IMR-90 (cell line): Measurements from ENCODE around the gene RSBN1L. TPM values are rescaled to one million over a fixed set of nuclear protein-coding genes. Genes with fewer than 3 reads are reported as not detected.

Source experiments
- ATAC-seq: fragments of 200-7000 bp; cut with Tn5 transposase; 2 replicates; pipeline ENCODE4 v1.9.1; 2020; ENCODE audit warnings: low read depth, mild to moderate bottlenecking, moderate library complexity
- BruUV-seq: library from RNA; stranded (reverse); fragments of 400-500 nt; replicated peaks from 2 replicates; lab custom pipeline; 2021; lab: Mats Ljungman, UMichigan
- CTCF ChIA-PET: fragments of 300-600 bp; formaldehyde crosslinking; extraction: SDS; loops from one replicate; lab custom pipeline; 2021; ENCODE audit warnings: antibody characterized with exemption; lab: Yijun Ruan, JAX
- POLR2A ChIA-PET: fragments of 300-600 bp; sonication (Branson Sonifier 250); formaldehyde crosslinking; loops from one replicate; lab custom pipeline; 2022; ENCODE audit warnings: antibody characterized with exemption; ENCODE audit not compliant: unreplicated experiment; lab: Charles Lee
- DNase-seq: peaks from one replicate; pipeline ENCODE4 v3.0.0; 2013
- H2AFZ ChIP-seq: replicated peaks from 2 replicates; pipeline ENCODE3; 2013; ENCODE audit warnings: low read length, mild to moderate bottlenecking; ENCODE audit not compliant: poor library complexity
- H2AK5ac ChIP-seq: 2 replicates; pipeline ENCODE4 v1.6.1; 2013; ENCODE audit warnings: low read depth, low read length, inconsistent platforms
- H2AK9ac ChIP-seq: replicated peaks from 2 replicates; pipeline ENCODE3; 2013; ENCODE audit warnings: mild to moderate bottlenecking, low read depth, low read length, moderate library complexity; ENCODE audit not compliant: poor library complexity
- H2BK120ac ChIP-seq: 2 replicates; pipeline ENCODE4 v1.6.1; 2013; ENCODE audit warnings: low read depth, low read length, inconsistent platforms
- H2BK15ac ChIP-seq: 3 replicates; pipeline ENCODE4 v1.6.1; 2013; ENCODE audit warnings: low read depth, low read length, inconsistent platforms
- H2BK20ac ChIP-seq: 2 replicates; pipeline ENCODE4 v1.6.1; 2013; ENCODE audit warnings: low read depth, mild to moderate bottlenecking, inconsistent platforms, low read length, moderate library complexity
- H2BK5ac ChIP-seq: 2 replicates; pipeline ENCODE4 v1.6.1; 2013; ENCODE audit warnings: mild to moderate bottlenecking, low read depth, low read length, inconsistent platforms; ENCODE audit not compliant: poor library complexity, severe bottlenecking
- H3K14ac ChIP-seq: replicated peaks from 2 replicates; pipeline ENCODE4 v1.6.1; 2013; ENCODE audit warnings: low read depth, low read length, inconsistent platforms
- H3K18ac ChIP-seq: 2 replicates; pipeline ENCODE4 v1.6.1; 2013; ENCODE audit warnings: low read depth, low read length, control low read depth
- H3K23ac ChIP-seq: 2 replicates; pipeline ENCODE4 v1.6.1; 2013; ENCODE audit warnings: low read depth, low read length, inconsistent platforms
- H3K27ac ChIP-seq: 2 replicates; pipeline ENCODE4 v1.5.1; 2013; ENCODE audit warnings: mild to moderate bottlenecking, control low read depth, low read length; ENCODE audit not compliant: insufficient read depth
- H3K27me3 ChIP-seq: 2 replicates; pipeline ENCODE4 v1.6.1; 2013; ENCODE audit warnings: low read length; ENCODE audit not compliant: control insufficient read depth, insufficient read depth
- H3K36me3 ChIP-seq: 2 replicates; pipeline ENCODE4 v1.6.1; 2013; ENCODE audit warnings: low read length, mixed read lengths; ENCODE audit not compliant: control insufficient read depth, insufficient read depth
- H3K4ac ChIP-seq: 2 replicates; pipeline ENCODE4 v1.6.1; 2013; ENCODE audit warnings: low read depth, low read length, inconsistent platforms
- H3K4me1 ChIP-seq: 2 replicates; pipeline ENCODE4 v1.6.1; 2013; ENCODE audit warnings: low read length, mixed read lengths; ENCODE audit not compliant: control insufficient read depth, insufficient read depth
- H3K4me2 ChIP-seq: 2 replicates; pipeline ENCODE4 v1.6.1; 2013; ENCODE audit warnings: low read depth, mild to moderate bottlenecking, control low read depth, low read length, moderate library complexity
- H3K4me3 ChIP-seq: 2 replicates; pipeline ENCODE4 v1.5.1; 2013; ENCODE audit warnings: low read depth, mild to moderate bottlenecking, control low read depth, low read length, moderate library complexity; ENCODE audit not compliant: insufficient read depth
- H3K56ac ChIP-seq: 2 replicates; pipeline ENCODE4 v1.6.1; 2013; ENCODE audit warnings: low read length, inconsistent platforms; ENCODE audit not compliant: insufficient read depth; ENCODE audit errors: extremely low read depth
- H3K79me1 ChIP-seq, 2 experiments: 2 replicates each; pipeline ENCODE4 v1.6.1; 2013; ENCODE audit warnings: low read length in 2 of 2, inconsistent platforms in 1 of 2, low read depth in 1 of 2
- H3K9ac ChIP-seq: 2 replicates; pipeline ENCODE4 v1.6.1; 2013; ENCODE audit warnings: low read depth, low read length, control low read depth
- H3K9me1 ChIP-seq: 2 replicates; pipeline ENCODE4 v1.6.1; 2013; ENCODE audit warnings: low read length, inconsistent platforms; ENCODE audit not compliant: insufficient read depth
- H3K9me3 ChIP-seq: 2 replicates; pipeline ENCODE4 v1.6.1; 2013; ENCODE audit warnings: low read length; ENCODE audit not compliant: control insufficient read depth, insufficient read depth
- H4K20me1 ChIP-seq: 2 replicates; pipeline ENCODE4 v1.6.1; 2013; ENCODE audit warnings: low read length, inconsistent platforms; ENCODE audit not compliant: insufficient read depth
- H4K5ac ChIP-seq: 2 replicates; pipeline ENCODE4 v1.6.1; 2013; ENCODE audit warnings: mild to moderate bottlenecking, low read depth, low read length, control low read depth
- H4K8ac ChIP-seq, 2 experiments: 2 replicates each; pipeline ENCODE4 v1.6.1; 2013; ENCODE audit warnings: low read depth in 2 of 2, low read length in 2 of 2, control low read depth in 1 of 2, inconsistent platforms in 1 of 2
- H4K91ac ChIP-seq: 2 replicates; pipeline ENCODE4 v1.6.1; 2013; ENCODE audit warnings: low read depth, low read length, inconsistent platforms; ENCODE audit not compliant: insufficient read depth
- CHD1 ChIP-seq: IDR thresholded peaks from 2 replicates; pipeline ENCODE4 v1.6.1; 2012; ENCODE audit warnings: low read depth, low read length, improper control_type of control experiment
- FOS ChIP-seq: fragments of 150-350 bp; IDR thresholded peaks from 2 replicates; pipeline ENCODE4 v1.6.1; 2016; ENCODE audit warnings: low read depth, low read length
- RCOR1 ChIP-seq: IDR thresholded peaks from 2 replicates; pipeline ENCODE4 v1.6.1; 2012; ENCODE audit warnings: mild to moderate bottlenecking, low read length, improper control_type of control experiment; ENCODE audit not compliant: insufficient replicate concordance
- SMC3 ChIP-seq: fragments of 150-350 bp; IDR thresholded peaks from 2 replicates; pipeline ENCODE4 v1.6.1; 2016; ENCODE audit warnings: low read depth, mild to moderate bottlenecking, antibody characterized with exemption, low read length, moderate library complexity
- WGBS, 2 experiments: methylation state at CpG; one replicate each; pipeline versions ENCODE4 v1.1.5 to v1.1.7; 2013; ENCODE audit warnings: missing lambda C conversion rate in 2 of 2; ENCODE audit not compliant: insufficient read length in 1 of 2; ENCODE audit errors: extremely low coverage in 2 of 2; 5-methylcytosine and 5-hydroxymethylcytosine counted together
- dilution Hi-C: fragments of 300-500 bp; cut with HindIII; formaldehyde crosslinking; loops from one replicate; pipeline ENCODE4 v1.14.3; 2018; ENCODE audit warnings: low sequenced_read_pairs; ENCODE audit not compliant: unreplicated experiment
- in situ Hi-C: fragments of 300-500 bp; cut with MboI; formaldehyde crosslinking; loops from 3 replicates; pipeline ENCODE4 v1.14.3; 2019; ENCODE audit warnings: low sequenced_read_pairs, inconsistent platforms, mixed read lengths
- intact Hi-C: fragments of 100-400 bp; cut with micrococcal nuclease; formaldehyde crosslinking; loops from 2 replicates; pipeline ENCODE4 v1.10.0; 2022
- polyA plus RNA-seq, 3 experiments: library from polyadenylated mRNA; depleted of rRNA; stranded (reverse); fragments of >200 nt; gene quantifications; 2 replicates each; pipeline ENCODE4 v1.2.3, GENCODE V29; 2012; ENCODE audit warnings: low replicate concordance in 1 of 3
- total RNA-seq: library from RNA; depleted of rRNA; stranded (reverse); fragments of >200 nt; gene quantifications from 2 replicates; pipeline ENCODE4 v1.2.3, GENCODE V29; 2012

The RSBN1L gene
- total and polyA plus RNA-seq, 2 of the 4 experiments (the other 2 are of a cell fraction), result 7.8 to 14.7 TPM

- no peak for TF ChIP-seq RCOR1
Measured at GRCh38 chr7:77802557-77803405, 106.5 kb downstream of the RSBN1L start (continued).

- no peak for ATAC-seq
- no peak overlapping the region for H3K9ac ChIP-seq
- H3K27me3 ChIP-seq, result no peaks in the 10 kb centered on the region
- ChIA-PET POLR2A (no interaction called here), CTCF (no interaction called here)
- no peaks in the 10 kb centered on the region for H4K20me1 ChIP-seq
- H2AFZ ChIP-seq, result no peak overlapping the region
- H2BK5ac ChIP-seq, result no peak overlapping the region
- no peak overlapping the region for H4K8ac ChIP-seq
- no peak overlapping the region for H2AK5ac ChIP-seq
- no peak overlapping the region for H2BK15ac ChIP-seq
- no TSS peak for BruUV-seq
- H3K27ac ChIP-seq, result no peak overlapping the region
- no peak overlapping the region for H4K5ac ChIP-seq
- no peak overlapping the region for H3K18ac ChIP-seq
- H2AK9ac ChIP-seq, result no peak overlapping the region
- WGBS, 2 experiments, result no CpG with 5 or more reads among the region's 2 CpGs
- TF ChIP-seq FOS, result no peak
- no peak for TF ChIP-seq RCOR1
- TF ChIP-seq SMC3, result no peak
- TF ChIP-seq CHD1, result no peak
- H2BK120ac ChIP-seq, result no peak overlapping the region
- dilution Hi-C loops, result no loop called here
- no peak overlapping the region for H3K14ac ChIP-seq
- H3K4me1 ChIP-seq, result no peaks in the 10 kb centered on the region; the same call in 1 of the 2 replicates
- H3K4me2 ChIP-seq, result no peak overlapping the region
- in situ Hi-C loops, result no loop called here
- intact Hi-C loops, result no loop called here
- H3K23ac ChIP-seq, result no peak overlapping the region
- no peaks in the 10 kb centered on the region for H3K36me3 ChIP-seq
- peaks cover 3% of the 10 kb centered on the region; the same call in 1 of the 2 replicates for H3K9me3 ChIP-seq
- no peak overlapping the region for H3K4ac ChIP-seq
- no peak overlapping the region for H3K4me3 ChIP-seq
- no peak overlapping the region for H2BK20ac ChIP-seq
- no peak for DNase-seq
- H4K91ac ChIP-seq, result no peak overlapping the region
- peaks cover 12 to 37% of the 10 kb centered on the region in 2 experiments for H3K79me1 ChIP-seq
- no peak overlapping the region for H3K56ac ChIP-seq
- peaks cover 2% of the 10 kb centered on the region; the same call in 1 of the 2 replicates for H3K9me1 ChIP-seq
Measured at GRCh38 chr7:77806425-77806824, 110.2 kb downstream of the RSBN1L start.
